Hematopoietic multipotent progenitor cell treated with erythropoietin and hydrocortisone succinate and interleukin-3 and kit ligand, for 4 days (in vitro differentiated cells): ENCODE measurements around the gene ZNF629.
"Not testable (repeated sequence)": the region's sequence is repeated elsewhere in the genome, so short reads cannot be mapped to it uniquely, and the experiment has no call there.

Source experiments
- DNase-seq: peaks from one replicate; pipeline ENCODE4 v3.0.0-alpha.2; 2015

Gene ZNF629

DNA sequence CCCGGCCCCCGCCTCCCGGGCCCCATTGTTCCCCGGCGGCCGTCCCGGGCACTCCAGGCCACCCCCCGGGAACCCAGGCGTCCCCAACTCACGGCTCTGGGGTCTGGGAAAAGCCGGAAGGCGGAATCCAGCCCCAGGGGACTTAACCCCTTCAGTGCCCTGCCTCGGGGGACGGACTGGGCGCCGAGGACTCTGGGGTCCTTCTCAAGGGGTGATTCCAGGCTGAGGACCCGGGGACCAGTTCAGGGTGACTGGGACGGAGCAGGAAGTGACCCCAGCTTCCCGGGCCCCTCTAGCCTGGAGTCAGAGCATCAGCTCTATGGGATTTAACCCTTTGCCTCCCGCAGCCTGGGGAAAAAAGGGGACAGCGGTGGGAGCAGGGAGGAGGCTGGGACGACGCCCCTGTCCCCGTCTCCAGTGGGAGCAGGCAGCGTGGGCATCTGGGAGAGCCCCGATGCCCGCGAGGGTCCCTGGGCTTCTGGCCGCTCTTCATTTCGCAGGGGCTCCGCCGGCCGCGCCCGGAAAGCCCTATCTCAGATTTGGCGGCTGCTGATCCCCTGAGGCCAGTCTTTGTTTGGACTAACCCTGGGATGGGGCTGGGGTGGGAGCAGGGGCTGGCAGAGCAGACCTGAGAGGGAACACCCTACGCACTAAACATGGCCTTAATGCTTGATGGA lies at the start of gene ZNF629:
ZNF629 (minus strand) TSS at position 270 of the 677 bp plus-strand sequence. CDS start 2,723 bp downstream, outside the sequence.
- DNase-seq = peak; percentile 80

DNA sequence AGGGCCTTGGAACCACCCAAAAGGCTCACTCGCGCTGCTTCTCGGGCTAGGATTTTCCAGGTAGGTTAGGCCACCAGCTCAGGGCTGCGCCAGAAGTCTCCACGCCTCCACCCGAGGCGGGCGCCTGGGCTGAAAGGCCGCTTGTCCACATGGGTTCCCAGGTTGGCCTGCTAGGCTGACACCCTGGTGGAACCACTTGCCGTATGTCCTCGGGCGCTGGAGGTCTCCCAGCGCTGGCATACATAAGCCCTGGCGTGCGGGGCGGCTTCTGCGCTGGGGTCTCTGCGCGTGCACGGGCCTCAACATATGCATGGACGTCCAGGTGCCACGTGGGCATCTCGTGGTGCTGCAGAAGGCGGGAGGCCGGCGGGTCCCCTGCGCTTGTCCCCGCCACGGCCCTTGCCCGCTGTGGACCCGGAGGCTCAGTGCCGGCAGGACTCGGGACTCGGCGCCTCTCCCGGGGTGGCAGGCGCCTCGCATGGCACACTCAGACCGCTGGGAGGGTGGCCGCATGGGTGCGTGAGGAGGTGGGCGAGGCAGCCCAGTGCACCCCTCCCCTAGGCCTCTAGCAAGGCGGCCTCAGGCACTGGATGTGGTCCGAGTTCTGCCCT lies 47.2 kb upstream of the ZNF629 start:
- DNase-seq = no peak

DNA sequence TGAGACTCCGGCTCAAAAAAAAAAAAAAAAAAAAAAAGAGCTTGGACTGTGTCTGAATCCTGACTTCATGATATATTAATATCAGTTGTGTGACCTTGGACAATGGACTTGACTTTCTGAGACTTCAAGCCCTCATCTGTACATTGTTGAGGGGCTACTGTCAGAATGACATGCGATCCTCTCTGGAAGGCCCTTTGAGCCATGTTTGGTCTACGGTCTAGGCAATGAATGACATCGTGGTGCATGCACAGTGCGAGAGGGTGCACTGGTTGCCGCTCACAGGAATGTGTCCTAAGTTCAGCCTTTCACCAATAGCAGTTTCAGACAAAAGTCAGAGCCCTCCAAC lies 43.0 kb upstream of the ZNF629 start:
- DNase-seq = no peak

DNA sequence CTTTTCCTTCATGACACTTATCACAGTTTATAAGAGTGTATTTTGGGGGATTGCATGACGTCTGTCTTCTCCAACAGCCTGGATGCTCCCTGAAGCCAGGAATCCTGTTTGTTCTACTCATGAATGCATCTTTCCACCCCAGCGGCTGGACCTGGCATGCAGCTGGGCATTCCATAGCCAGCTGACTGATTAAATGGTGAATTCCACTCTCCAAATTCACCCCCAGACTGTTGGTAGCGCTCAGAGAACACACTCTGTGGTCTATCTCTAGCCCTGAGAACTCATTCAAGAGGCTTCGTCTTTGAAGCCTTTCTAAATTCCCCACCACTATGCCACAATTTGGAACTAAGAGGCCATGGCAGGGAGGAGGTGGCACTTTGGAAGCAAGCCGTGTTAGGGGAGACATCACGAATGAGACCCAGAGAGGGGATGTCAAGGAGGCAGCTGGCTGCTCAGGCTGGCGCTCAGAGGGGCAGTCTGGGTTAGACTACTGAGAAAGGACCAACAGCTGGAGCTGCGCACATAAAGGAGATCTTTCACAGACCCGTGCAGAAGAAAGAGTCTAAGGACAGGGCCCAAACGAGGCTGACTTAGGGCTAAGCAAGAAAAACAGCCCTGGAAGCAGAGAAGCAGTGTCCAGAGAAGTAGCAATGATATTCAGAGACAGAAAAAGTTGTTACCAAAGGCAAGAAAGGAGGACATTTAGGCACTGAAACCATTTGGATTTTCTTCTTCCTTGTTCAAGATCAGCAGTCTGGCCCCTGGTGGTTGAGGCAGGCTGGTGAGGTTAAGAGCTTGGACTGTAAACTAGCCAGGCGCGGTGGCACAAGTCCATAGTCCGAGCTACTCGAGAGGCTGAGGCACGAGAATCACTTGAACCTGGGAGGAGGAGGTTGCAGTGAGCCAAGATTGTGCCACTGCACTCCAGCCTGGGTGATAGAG lies 42.4 kb upstream of the ZNF629 start:
- peak; percentile 24 for DNase-seq

DNA sequence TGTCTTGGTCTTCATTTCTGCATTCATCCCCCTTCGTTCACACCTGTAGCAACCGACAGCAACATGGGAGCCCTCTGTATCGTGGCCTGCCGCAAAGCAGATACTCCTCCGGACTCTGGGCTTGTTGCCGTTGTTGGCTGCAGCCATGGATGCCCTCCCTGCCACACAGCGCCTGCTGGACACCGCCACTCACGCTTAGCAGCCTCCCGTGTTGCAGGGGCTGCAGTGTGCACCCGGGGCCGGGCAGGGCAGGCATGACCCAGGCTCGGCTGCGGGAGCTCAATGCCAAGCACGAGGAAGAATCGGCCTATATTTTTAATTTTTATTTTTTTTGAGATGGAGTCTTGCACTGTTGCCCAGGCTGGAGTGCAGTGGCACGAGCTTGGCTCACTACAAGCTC lies 34.9 kb upstream of the ZNF629 start:
- DNase-seq = no peak

DNA sequence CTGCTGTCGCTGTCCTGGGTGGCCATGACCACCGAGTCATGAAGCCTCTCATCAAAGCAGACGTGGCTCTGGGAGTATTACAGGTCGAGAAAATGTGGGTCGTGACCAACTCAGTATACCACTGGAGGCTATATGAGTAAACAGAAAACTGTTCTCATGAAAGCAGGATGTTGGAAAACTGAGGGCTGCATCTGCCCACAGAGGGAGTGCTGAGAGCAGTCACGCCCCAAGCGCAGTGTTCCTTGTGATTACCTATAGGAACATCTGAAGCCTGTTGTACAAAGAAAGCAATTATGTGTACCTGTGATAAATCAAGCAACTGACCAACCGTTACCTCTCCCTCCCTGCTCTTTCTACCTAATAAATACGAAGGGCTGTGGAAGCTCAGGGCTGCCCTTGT lies 34.4 kb upstream of the ZNF629 start:
- DNase-seq = not testable (repeated sequence)

DNA sequence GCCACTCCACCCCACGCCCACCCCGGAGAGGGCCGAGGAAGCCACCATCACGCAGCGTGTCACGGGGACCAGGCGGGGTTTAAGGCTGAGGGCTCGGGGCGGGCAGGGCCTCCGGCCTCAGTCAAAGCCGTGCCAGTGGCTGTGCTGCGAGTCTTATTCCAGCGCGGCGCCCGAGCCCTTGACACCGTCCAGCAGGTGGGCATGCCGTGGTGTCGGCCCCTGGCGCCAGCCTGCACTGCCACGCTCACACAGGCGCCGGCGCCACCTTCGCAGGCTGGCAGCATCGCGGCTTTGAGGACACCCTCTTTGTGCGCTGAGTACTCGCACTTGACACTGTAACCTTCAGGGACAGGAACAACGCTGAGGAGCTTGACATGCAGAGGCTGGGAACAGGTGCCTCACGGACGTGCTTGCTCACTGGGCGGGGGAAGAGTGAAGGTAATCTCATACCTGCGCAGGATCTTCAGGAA lies 34.0 kb upstream of the ZNF629 start:
- DNase-seq = no peak

DNA sequence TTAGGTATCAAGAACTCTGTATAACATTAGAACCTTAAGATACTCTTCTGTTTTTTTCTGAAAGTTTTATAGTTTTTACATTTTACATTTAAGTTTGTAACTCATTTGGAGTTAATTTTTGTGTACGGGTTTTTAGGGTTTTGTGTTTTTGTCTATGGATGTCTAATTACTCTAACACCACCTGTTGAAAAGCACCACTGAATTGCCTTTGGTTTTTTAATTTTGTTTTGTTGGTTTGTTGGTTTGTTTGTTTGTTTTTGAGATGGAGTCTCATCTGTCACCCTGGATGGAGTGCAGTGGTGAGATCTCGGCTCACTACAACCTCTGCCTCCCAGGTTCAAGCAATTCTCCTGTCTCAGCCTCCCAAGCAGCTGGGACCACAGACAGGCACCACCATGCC lies 29.8 kb upstream of the ZNF629 start:
- DNase-seq = no peak

DNA sequence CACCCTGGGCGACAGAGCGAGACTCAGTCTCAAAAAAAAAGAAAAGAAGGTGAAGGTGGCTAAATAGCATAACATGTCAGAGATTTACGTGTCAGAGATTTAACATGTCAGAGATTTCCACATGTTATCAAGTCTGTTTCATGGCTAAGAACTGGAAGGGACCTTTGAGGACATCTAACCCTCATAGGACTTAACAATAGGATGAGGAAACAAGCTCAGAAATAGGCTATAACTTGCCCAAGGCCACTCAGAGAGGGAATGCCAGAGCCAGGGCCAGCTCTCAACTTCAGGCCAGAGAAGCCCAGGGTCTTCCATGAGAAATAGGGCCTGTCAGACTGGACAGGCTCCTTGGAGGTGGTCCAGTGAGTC lies 26.8 kb upstream of the ZNF629 start:
- no peak for DNase-seq

DNA sequence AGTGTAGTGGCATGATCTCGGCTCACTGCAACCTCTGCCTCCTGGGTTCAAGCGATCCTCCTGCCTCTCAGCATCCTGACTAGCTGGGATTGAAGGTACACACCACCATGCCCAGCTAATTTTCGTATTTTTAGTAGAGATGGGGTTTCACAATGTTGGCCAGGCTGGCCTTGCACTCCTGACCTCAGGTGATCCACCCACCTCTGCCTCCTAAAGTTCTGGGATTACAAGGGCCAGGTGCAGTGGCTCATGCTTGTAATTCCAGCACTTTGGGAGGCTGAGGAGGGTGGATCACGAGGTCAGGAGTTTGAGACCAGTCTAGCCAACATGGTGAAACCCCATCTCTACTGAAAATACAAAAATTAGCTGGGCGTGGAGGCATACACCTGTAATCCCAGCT lies 22.7 kb upstream of the ZNF629 start:
- not testable (repeated sequence) for DNase-seq

DNA sequence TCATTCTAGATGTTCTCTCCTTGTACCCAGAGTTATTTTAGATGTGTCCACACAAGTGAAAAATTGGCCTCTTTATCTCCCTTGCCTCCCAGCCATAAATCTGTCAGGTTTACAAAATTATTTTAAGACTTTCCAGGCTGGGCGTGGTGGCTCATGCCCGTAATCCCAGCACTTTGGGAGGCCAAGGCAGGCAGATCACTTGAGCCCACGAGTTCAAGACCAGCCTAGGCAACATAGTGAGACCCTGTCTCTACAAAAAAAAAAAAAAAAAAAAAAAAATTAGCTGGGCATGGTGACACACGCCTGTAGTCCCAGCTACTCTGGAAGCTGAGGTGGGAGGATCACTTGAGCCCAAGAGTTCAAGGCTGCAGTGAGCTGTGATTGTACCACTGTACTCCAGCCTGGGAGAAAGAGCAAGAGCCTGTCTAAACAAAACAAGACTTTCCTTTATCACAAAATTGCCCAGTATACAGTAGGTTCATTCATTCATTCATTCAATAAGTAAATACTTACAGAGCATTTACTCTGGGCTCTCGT lies 22.0 kb upstream of the ZNF629 start:
- not testable (repeated sequence) for DNase-seq

DNA sequence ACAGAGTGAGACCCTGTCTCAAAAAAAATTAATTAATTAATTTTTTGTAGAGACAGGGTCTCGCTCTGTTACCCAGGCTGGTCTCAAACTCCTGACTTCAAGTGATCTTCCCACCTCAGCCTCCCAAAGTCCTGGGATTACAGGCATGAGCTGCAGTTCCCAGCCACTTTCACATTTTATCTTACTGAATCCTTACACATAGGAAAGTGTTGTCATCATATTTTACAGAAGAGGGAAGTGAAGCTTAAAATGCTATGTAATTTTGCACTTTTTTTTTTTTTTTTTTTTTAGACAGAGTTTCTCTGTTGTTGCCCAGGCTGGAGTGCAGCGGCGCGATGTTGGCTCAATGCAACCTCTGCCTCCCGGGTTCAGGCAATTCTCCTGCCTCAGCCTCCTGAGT lies 21.1 kb upstream of the ZNF629 start:
- DNase-seq = peak; percentile 50

DNA sequence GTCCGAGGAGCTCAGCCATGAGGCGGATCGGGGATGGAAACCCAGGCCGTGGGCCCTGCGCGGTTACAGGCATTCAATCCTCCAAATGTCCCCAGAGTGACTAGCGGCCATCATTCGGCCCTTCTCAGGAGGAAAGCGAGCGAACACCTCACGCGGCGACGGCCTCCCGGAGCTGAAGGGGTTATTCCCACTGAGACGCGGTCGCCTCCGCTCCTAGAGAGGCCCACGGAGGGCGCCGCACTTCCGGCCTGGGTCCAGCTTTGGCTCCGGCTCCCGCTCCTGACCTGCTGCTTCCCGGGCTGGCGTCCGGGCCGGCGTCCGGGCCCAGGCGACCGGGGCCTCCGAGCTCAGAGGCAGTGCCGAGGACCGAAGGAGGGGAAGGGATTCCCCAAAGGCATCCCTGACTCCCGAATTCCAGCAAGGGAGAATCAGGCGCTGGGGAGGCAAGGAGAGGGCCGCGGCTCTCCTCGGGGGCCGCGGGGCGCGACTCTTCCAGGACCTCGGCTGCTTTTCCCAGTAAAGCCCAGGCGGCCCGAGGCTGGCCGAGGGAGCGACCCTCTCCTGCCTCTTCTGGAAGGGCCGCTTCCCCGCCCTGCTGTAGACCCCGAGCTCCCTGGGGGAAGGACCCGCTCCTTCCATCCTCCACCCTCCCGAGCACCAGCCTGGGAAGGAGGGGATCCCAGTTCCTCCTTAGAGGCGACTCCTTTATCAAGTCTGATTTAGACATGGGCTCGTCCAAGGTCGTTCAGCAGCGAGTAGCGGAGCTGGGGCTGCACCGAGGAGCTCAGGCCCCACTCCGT lies 18.6 kb upstream of the ZNF629 start:
- peak; percentile 87 for DNase-seq

DNA sequence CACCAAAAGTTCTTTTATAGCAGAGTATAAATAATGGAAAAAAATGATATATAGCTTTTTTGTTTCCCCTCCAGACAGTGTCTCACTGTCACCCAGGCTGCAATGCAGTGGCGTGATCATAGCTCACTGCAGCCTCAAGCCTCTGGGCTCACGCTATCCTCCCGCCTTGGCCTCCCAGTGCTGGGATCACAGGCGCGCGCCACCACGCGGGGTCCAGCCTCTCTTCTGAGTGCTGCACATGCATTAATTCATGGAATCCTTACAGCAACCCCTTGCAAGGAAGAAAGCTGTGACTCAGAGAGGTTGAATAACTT lies 18.0 kb upstream of the ZNF629 start:
- peak; percentile 42 for DNase-seq

DNA sequence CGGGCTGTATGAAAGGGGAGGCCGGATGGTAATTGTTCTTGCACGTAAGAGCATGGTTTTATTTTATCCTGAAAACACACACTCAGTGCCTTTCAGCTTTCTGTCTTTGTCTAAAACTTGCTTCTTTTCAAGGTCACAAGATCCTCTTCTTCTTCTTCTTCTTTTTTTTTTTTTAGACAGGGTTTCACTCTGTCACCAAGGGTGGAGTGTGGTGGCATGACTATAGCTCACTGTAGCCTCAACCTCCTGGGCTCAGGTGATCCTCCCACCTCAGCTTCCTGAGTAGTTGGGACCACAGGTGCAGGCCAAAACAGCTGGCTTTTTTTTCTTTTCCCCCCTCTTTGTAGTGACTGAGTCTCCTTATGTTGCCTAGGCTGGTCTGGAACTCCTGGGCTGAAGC lies 15.9 kb upstream of the ZNF629 start:
- DNase-seq = no peak

DNA sequence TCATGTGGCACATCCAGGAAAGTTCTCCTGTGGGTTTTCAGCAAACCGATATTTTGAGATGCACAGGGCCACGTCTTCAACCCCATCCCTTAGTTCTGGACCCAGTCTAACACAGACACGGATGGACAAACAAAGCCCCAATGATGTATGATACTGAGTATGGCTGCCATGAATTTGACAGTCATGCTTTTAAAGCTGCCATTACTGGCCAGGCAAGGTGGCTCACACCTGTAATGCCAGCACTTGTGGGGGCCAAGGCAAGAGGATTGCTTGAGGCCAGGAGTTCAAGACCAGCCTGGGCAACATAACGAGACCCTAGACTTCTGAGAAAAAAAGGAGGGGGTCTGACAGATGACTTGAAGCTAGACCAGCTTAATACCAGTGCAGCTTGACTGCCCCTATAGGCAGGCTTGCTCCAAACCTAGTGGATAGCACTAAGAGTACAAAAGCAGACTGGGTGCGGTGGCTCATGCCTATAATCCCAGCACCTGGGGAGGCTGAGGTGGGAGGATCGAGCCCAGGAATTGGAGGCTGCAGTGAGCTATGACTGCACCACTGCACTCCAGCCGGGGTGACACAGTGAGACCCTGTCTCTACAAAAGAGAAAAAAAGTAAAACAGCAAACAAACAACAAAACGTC lies 10.8 kb upstream of the ZNF629 start:
- peak; percentile 53 for DNase-seq

DNA sequence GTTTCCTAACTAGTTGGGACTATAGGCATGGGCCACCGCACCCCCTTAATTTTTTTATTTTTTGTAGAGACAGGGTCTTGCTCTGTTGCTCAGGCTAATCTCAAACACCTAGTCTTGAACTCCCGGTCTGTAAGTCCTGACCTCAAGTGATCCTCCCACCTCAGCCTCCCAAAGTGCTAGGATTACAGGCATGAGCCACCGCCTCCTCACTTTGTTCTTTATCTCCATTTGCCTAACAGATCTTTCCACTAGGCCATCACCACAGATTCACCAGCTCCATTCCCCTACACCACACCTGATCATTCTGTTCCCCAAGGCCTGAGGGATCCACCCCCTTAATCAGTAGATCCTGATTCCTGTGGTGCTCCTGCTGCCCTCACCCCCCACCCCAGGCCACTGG lies 7.6 kb upstream of the ZNF629 start:
- no peak for DNase-seq

DNA sequence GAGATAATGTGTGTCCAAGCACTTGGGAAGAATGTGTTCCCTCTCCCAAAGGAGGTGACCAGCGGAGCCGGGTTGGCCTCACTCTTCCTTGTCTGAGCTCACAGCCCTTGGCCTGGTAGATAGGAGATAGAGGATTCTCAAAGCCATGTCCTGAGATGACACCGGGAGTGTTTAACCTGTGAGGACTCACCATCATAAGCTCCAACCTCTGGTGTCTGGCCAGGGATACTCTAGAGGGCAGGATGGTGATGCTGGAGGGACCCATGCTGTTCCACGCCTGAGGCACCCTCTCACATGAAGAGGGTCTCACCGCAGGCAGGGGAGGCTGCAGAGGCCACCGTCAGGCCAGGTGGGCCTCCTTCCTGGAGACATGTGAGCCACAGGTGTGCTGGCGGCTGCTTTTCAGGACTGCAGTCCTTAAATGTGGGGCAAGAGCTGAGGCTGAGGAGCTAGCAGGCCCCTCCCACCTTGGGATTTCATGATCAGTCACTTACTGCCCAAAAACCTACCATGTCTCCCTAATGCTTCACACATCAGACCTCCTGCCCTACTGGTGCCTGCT lies 6.6 kb upstream of the ZNF629 start:
- DNase-seq = no peak

DNA sequence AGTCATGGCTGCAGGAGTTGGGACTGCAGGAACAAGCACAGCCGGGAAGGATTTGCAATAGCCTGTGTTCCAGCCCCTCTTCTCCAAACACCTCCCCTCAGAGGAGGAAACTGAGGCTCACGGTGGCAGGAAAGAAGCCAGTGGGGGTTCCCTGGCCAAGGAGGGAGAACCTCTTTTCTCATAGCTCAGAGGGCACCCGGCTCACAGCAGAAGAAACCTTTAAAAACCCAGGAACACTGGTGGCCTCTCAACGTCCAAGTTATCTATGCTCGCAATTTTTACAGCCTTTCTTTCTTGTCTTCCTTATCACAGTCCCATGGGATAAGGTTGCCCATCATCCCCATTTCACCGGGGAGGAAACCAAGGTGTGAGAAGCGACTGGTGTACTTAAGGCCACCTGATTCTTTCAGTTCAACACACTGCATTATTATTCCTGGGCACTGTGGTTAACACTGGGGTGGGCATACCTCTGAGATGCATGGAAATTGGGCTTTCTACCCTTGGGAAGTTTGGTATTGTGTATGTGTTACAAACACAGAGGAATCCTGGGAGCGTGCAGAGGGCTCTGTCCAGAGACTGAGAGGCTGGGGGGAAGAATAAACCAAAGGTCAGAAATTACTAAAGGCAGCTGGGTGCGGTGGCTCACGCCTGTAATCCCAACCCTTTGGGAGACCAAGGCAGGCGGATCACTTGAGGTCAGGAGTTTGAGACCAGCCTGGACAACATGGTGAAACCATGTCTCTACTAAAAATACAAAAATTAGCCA lies 791 bp upstream of the ZNF629 start:
- no peak for DNase-seq

DNA sequence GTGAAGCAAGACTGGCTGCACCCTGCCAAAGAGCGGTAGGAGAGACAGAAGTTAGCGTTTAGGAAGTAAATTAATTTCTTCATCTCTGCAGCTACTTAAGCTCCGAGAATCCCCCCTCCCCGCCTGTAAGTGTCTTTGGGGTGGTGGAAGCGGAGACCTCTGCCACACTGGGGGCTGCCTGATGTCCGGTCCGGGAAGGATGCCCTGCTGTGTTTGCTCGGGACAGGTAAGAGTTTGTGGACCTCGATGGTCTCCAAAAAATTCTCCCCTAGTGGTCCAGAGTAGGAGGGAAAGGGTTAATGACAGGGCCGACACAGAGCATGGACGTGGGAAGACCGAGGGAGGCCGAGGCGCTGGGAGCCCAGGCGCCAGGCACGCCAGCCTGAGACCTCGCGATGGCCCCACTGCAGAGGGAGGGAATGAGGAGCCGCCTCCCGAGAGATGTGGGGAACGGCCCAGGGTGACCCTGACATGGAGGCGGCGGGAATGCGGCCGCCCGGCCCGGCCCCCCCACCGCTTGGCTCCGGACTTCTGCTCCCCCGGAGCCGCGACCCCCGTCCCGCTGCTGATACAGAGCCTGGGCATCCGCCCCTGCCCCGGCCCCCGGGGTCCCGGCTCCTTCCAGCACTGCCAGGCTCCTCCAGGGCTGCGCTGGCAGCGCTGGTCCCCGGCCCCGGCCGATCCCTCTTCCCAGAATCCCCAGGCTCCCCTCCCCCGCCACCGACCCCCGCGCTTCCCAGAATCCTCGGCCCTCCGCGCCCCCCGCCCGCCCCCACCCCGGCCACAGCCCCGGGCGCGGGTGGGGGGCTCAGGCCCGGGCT lies 680 bp downstream of the ZNF629 start:
- DNase-seq = peak; percentile 58
